ENCODE results near the gene PLD3. TPM values are rescaled to one million over a fixed set of nuclear protein-coding genes. Genes with fewer than 3 reads are reported as not detected.

The PLD3 gene
- total and polyA plus RNA-seq, 11 donors, result 109 to 375 (median 161) TPM

- DNase-seq, result no peak
Measured at GRCh38 chr19:40379446-40380198, 31.1 kb downstream of the PLD3 start.

GRCh38 chr19:40380199-40381037 lies 31.9 kb downstream of the PLD3 start:
- Histone ChIP-seq H3K27me3 (no peaks in the 10 kb centered on the region), H3K4me1 (no peaks in the 10 kb centered on the region), H3K27ac (no peak overlapping the region), H3K4me3 (no peak overlapping the region), H3K9me3 (no peaks in the 10 kb centered on the region), H3K36me3 (peaks cover 0 to 42% (median 27%) of the 10 kb centered on the region in 9 donors)
- TF ChIP-seq POLR2A (IDR thresholded peaks at IDR 0.05), result no peak
- TF ChIP-seq CTCF (IDR thresholded peaks at IDR 0.05), result no peak
- DNase-seq (no peak), ATAC-seq (no peak)
- intact Hi-C loops (cut with DNase I), result no loop called here
- WGBS, 4 donors, result 88 to 91% (median 90%) methylated on average over 21 to 37 of the region's 37 CpGs

More at GRCh38 chr19:40379446-40380198, 31.1 kb downstream of the PLD3 start:
- ATAC-seq, result no peak
- Histone ChIP-seq H3K36me3 (peaks cover 0 to 48% (median 34%) of the 10 kb centered on the region in 9 donors), H3K4me1 (no peaks in the 10 kb centered on the region), H3K4me3 (no peak overlapping the region), H3K27ac (no peak overlapping the region), H3K27me3 (no peaks in the 10 kb centered on the region), H3K9me3 (no peaks in the 10 kb centered on the region)
- intact Hi-C loops (cut with DNase I), result no loop called here
- TF ChIP-seq CTCF (IDR thresholded peaks at IDR 0.05) (no peak), POLR2A (IDR thresholded peaks at IDR 0.05) (no peak)
- WGBS, 4 donors, result 82 to 87% (median 84%) methylated on average over 9 to 11 of the region's 11 CpGs

- Histone ChIP-seq H3K36me3 (peaks cover 0 to 35% (median 20%) of the 10 kb centered on the region in 9 donors), H3K4me1 (no peaks in the 10 kb centered on the region), H3K9me3 (no peaks in the 10 kb centered on the region), H3K4me3 (no peak overlapping the region), H3K27ac (no peak overlapping the region), H3K27me3 (no peaks in the 10 kb centered on the region)
- ATAC-seq, result no peak
- TF ChIP-seq CTCF (IDR thresholded peaks at IDR 0.05), result no peak
- no peak for TF ChIP-seq POLR2A (IDR thresholded peaks at IDR 0.05)
- intact Hi-C loops (cut with DNase I), result no loop called here
- WGBS, 4 donors, result 72 to 86% (median 80%) methylated on average over 3 of the region's 3 CpGs
- DNase-seq, result no peak
Measured at GRCh38 chr19:40381321-40381720, 32.8 kb downstream of the PLD3 start.

- TF ChIP-seq POLR2A (IDR thresholded peaks at IDR 0.05), result no peak
- TF ChIP-seq CTCF (IDR thresholded peaks at IDR 0.05), result no peak
- Histone ChIP-seq H3K36me3 (peaks cover 0 to 18% (median 4%) of the 10 kb centered on the region in 9 donors), H3K4me1 (no peaks in the 10 kb centered on the region), H3K27me3 (no peaks in the 10 kb centered on the region), H3K4me3 (no peak overlapping the region), H3K27ac (no peak overlapping the region), H3K9me3 (no peaks in the 10 kb centered on the region)
- intact Hi-C loops (cut with DNase I), result no loop called here
- ATAC-seq (no peak), DNase-seq (no peak)
- 86 to 89% (median 87%) methylated on average over 28 of the region's 28 CpGs for WGBS, 4 donors
Measured at GRCh38 chr19:40383668-40384248, 35.3 kb downstream of the PLD3 start.
